Activated CD4-positive, alpha-beta T cell treated with anti-CD3 and anti-CD28 coated beads, Interleukin-2, amount 50 U/mL, for 48 hours (primary cell): ENCODE measurements around the gene SCRN2.

Source experiments
- DNase-seq, 2 experiments: peaks; one replicate each; pipeline ENCODE4 v3.0.0-alpha.2; 2020

Gene SCRN2

GRCh38 chr17:47844814-47845715 lies 4.0 kb upstream of the SCRN2 start:
- no peak for DNase-seq

DNA sequence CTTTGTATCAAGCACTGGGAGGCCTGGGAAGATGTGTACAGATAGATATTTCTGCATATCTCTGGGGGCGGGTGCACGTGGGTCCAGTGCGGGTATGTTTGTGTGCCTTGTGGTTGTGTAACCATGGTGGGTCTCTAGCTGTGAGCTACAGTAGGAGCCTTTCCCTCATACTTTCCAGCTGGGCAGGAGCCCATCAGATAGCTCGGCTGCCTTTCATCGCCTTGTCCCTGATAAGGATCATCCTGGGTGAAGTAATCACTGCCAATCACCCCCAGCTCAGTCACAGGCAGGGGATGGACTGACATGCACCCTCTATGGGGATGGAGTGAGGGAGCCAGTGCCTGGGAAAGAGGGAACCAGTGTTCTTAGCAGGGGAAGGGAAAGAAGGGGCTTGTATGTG lies 3.2 kb upstream of the SCRN2 start:
- DNase-seq: no peak

- no peak for DNase-seq
These were observed 2.3 kb upstream of the SCRN2 start for GRCh38 chr17:47843391-47843730.

- no peak for DNase-seq
These were observed 617 bp upstream of the SCRN2 start for GRCh38 chr17:47841488-47842291.

- DNase-seq: no peak
These were observed 902 bp downstream of the SCRN2 start for GRCh38 chr17:47840001-47840741.

- no peak for DNase-seq
These were observed 2.0 kb downstream of the SCRN2 start for GRCh38 chr17:47839071-47839470.

DNA sequence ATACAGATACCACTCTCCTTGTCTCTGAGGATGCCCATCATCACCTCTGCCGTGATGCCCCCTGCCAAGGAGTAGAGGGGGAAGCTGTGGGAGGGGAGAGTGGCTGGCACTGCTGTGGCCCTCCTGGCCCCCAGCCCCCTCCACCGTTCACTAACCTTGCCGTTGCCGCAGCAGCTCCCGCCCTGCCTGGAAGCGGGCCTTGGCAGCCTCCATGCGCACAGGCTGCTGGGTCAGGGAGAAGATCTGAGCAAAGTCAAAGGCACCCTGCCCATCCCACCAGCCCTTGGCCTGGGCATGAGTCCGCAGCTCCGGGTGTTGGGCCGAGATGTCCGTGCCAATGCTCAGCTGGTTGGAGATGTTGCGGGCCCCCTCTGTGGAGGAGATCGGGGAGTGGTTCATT lies 2.4 kb downstream of the SCRN2 start:
- no peak for DNase-seq

- DNase-seq: no peak
These were observed 3.6 kb downstream of the SCRN2 start for GRCh38 chr17:47837401-47838039.

GRCh38 chr17:47836601-47837000 lies 4.5 kb downstream of the SCRN2 start:
- DNase-seq: no peak

DNA sequence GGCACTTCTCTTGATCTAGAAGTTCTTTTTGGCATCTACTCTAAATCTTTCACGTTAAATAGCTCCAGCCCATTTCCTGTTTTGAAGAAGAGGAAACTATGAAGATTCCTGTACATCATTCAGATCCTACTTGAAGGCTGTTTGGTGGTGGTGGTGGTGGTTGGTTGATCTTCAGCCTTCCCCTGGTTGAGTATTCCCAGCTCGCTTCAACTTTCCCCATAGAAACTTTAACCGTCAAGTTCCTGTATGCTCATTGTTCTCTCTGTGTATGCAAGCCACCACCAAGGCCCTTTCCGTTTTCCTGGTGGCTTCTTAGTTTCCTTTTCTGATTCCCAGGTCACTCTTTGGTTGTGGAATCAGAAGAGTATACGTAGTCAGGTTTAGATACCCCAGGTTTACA lies 6.3 kb downstream of the SCRN2 start:
- no peak for DNase-seq

GRCh38 chr17:47831934-47832327 lies 9.1 kb downstream of the SCRN2 start:
- no peak for DNase-seq

- peak; percentile 94 to 95 for DNase-seq
These were observed 9.8 kb downstream of the SCRN2 start, which contains the start of the genes LRRC46 and MRPL10 for GRCh38 chr17:47831003-47831933. Gene LRRC46 (plus strand): TSS chr17:47831670. CDS start chr17:47831990, 320 bp downstream. Gene MRPL10 (minus strand): TSS chr17:47831541. CDS start chr17:47831511, 30 bp downstream.

- no peak for DNase-seq
These were observed 10.6 kb downstream of the SCRN2 start for GRCh38 chr17:47830396-47831002.

DNA sequence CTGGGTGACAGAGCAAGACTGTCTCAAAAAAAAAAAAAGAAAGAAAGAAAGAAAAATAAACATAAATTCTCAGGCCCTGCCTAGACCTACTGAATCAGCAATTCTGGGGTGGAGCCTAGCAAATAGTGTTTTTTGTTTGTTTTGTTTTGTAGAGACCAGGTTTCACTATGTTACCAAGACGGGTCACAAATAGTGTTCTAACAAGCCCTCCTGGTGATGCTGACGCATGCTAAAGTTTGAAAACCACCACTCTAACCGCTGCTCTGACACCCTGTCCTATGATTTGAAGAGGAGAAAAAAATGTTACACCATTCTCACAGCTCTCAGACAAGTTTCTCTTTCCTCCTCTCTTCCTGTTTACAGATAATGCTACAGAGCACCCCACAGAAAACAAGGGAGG lies 11.2 kb downstream of the SCRN2 start:
- no peak for DNase-seq

DNA sequence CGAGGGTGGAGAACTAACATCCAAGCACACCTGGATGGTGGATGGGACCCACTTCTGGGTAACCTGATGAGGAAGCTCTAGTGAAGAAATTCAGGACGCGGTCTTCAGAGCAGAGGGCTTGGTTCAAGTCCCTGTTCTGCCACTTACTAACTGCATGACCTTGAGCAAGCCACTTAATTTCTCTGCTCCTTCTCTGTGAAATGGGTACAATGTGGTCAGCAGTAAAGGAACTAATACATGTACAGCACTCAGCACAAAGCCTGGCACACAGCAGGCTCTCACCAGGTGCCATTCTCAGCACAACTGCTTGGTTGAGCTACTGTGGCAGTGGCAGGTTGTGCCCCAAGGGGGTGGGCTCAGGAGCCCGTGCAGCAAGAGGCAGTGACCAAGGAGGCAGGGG lies 17.6 kb downstream of the SCRN2 start:
- no peak for DNase-seq

- no peak for DNase-seq
These were observed 18.3 kb downstream of the SCRN2 start for GRCh38 chr17:47822785-47823184.

- DNase-seq: peak; percentile 73 to 80
These were observed 19.4 kb downstream of the SCRN2 start, which contains the start of gene OSBPL7 for GRCh38 chr17:47821424-47822391. Gene OSBPL7 (minus strand): TSS chr17:47821794. CDS start chr17:47820278, 1,516 bp downstream.

DNA sequence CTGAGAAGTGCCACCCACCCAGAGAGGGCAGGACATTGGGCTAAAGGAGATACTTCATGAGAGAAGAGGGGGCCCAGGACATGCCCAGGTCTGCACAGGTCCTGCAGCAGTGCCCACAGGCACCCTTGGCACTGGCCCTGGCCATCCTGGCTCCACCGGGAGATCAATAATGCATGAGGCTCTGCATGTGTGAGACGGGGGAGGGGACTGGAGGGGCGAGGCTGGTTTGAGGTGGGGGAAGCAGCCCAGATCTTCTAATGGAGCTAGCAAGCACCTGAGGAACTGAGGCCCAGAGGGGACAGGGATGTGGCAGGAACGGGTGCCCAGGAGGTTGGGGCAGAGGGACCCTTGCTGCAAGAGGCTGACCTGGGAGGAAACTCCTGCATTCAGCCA lies 20.0 kb downstream of the SCRN2 start:
- peak in 1 of 2 experiments; percentile 9 for DNase-seq

DNA sequence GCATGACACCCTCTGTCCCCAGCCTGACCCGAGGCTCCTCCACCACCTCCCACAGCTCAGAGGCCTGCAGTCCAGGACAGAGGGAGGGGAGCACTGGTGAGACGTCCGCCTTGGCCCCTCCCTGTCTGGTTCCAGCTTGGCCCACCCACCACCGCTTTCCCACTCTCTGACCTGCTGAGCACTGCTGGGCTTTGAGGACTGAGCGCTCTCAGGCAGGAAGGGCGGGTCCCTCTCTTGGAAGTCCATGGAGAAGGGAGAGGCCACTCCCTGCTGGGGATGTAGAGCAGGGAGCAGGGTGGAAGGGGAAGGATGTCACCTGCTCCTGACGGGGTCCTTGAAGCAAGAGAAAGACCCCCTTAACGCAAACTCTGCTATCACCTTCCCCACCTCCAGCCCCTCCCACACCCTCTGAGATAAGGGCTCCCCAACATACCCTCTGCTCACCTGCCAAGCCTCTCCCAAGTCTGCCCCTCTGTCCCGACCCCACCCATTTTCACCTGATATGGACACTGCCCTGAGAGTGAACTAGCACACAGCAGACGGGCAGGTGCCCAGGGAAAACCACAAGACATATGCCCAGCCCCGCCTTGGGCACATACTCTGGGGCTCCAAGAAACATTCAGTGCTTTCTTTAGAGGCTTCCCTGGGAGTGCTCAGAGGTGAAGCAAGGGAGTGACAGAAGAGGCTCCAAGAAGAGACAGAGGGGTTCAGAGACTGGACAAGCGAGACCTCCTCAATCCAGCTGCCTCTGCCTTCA lies 20.9 kb downstream of the SCRN2 start:
- DNase-seq: no peak
